Kidney (tissue), 14 donors: ENCODE data around the gene DHX30. TPM values are rescaled to one million over a fixed set of nuclear protein-coding genes. Genes with fewer than 3 reads are reported as not detected.

ENCODE experiments used
- DNase-seq, 5 donors: peaks; one replicate each; pipeline ENCODE4 v3.0.0-alpha.2; 2013 to 2020
- FAIRE-seq: peaks from 2 replicates; lab custom pipeline; 2012; peaks lifted over from hg19 to GRCh38; lab: Jason Lieb, UNC
- H3K27ac ChIP-seq, 2 donors: one replicate each; pipeline ENCODE4 v1.7.0; 2013; ENCODE audit warnings: low read depth in 2 of 2, low read length in 2 of 2, inconsistent platforms in 1 of 2
- H3K27me3 ChIP-seq: one replicate; pipeline ENCODE4 v1.7.1; 2013; ENCODE audit warnings: low read length, inconsistent platforms; ENCODE audit not compliant: control insufficient read depth, insufficient read depth
- H3K36me3 ChIP-seq, 3 donors: one replicate each; pipeline versions ENCODE4 v1.7.0 to v1.7.1; 2013; ENCODE audit warnings: low read length in 3 of 3, control low read depth in 1 of 3, inconsistent platforms in 1 of 3; ENCODE audit not compliant: insufficient read depth in 3 of 3, control insufficient read depth in 2 of 3
- H3K4me1 ChIP-seq, 3 donors: one replicate each; pipeline versions ENCODE4 v1.7.0 to v1.7.1; 2013; ENCODE audit warnings: low read length in 3 of 3, inconsistent platforms in 1 of 3, low read depth in 1 of 3; ENCODE audit not compliant: control insufficient read depth in 2 of 3, insufficient read depth in 2 of 3
- H3K4me3 ChIP-seq, 3 donors: one replicate each; pipeline versions ENCODE4 v1.7.0 to v1.8.1; 2013; ENCODE audit warnings: low read length in 3 of 3, control low read depth in 1 of 3, inconsistent platforms in 1 of 3
- H3K9ac ChIP-seq, 3 donors: one replicate each; pipeline versions ENCODE4 v1.7.0 to v1.7.1; 2013; ENCODE audit warnings: low read length in 3 of 3, control low read depth in 1 of 3, inconsistent platforms in 1 of 3
- H3K9me3 ChIP-seq, 3 donors: one replicate each; pipeline versions ENCODE4 v1.7.0 to v1.7.1; 2013; ENCODE audit warnings: low read length in 3 of 3, control low read depth in 1 of 3, inconsistent platforms in 1 of 3; ENCODE audit not compliant: control insufficient read depth in 2 of 3, insufficient read depth in 1 of 3
- CTCF ChIP-seq: IDR thresholded peaks from 3 replicates; pipeline ENCODE4 v1.5.1; 2012; ENCODE audit warnings: mild to moderate bottlenecking, moderate library complexity, borderline replicate concordance; ENCODE audit not compliant: insufficient read depth; ENCODE audit errors: extremely low read depth
- intact Hi-C: fragments of 100-400 bp; cut with DNase I; formaldehyde crosslinking; loops from one replicate; pipeline ENCODE4 v1.11.1; 2022
- polyA plus RNA-seq: library from polyadenylated mRNA; stranded (reverse); fragments of 350-450 nt; fragmentation: Illumina TruSeq; extraction: RNeasy Lipid Tissue Mini Kit (QIAGEN cat#74804); gene quantifications from one replicate; pipeline ENCODE4 v1.2.3, GENCODE V29; 2014; ENCODE audit warnings: low read depth, low replicate concordance; ENCODE audit not compliant: insufficient read depth
- total RNA-seq: library from RNA; stranded (reverse); fragmentation: NEBNext Ultra II Directional; extraction: Animal tissue kit (Norgen Biotek cat#: 25700); gene quantifications from one replicate; pipeline ENCODE4 v1.2.1, GENCODE V29; 2021
- donor health status: control.
- donor health status: control.
- donor health status: control.
- donor health status: control.
- donor health status: control.
- donor health status: DM: yes; HTN: yes; CAD: no.
- donor health status: Normal renal cell carcinoma (clear cell type).

DHX30 gene
- total and polyA plus RNA-seq, 2 donors from 2014 or later, result 37.8 to 59.7 TPM

- H3K36me3 ChIP-seq, result peaks cover 0 to 3% (median 2%) of the 10 kb centered on the region in 3 donors
- no peak overlapping the region for H3K9ac ChIP-seq
- no peaks in the 10 kb centered on the region for H3K9me3 ChIP-seq
- no peaks in the 10 kb centered on the region for H3K27me3 ChIP-seq
- no peak for TF ChIP-seq CTCF
- no peak overlapping the region for H3K27ac ChIP-seq
- no peak overlapping the region for H3K4me3 ChIP-seq
- FAIRE-seq, result no peak
- intact Hi-C loops, result no loop called here
- DNase-seq, result no peak
- peaks cover 0 to 13% (median 9%) of the 10 kb centered on the region in 3 donors for H3K4me1 ChIP-seq
These were observed 88.7 kb downstream of the DHX30 start for GRCh38 chr3:47891613-47892005.

GRCh38 chr3:47892286-47893040 lies 89.5 kb downstream of the DHX30 start:
- Histone ChIP-seq H3K27me3 (no peaks in the 10 kb centered on the region), H3K9ac (no peak overlapping the region), H3K27ac (no peak overlapping the region), H3K4me3 (no peak overlapping the region), H3K36me3 (peaks cover 0 to 3% (median 2%) of the 10 kb centered on the region in 3 donors), H3K4me1 (peaks cover 0 to 13% (median 9%) of the 10 kb centered on the region in 3 donors), H3K9me3 (no peaks in the 10 kb centered on the region)
- DNase-seq (no peak), FAIRE-seq (no peak)
- intact Hi-C loops, result no loop called here
- TF ChIP-seq CTCF, result no peak

- no peak for TF ChIP-seq CTCF
- H3K4me3 ChIP-seq, result no peak overlapping the region
- H3K27me3 ChIP-seq, result no peaks in the 10 kb centered on the region
- peaks cover 0 to 12% (median 9%) of the 10 kb centered on the region in 3 donors for H3K4me1 ChIP-seq
- FAIRE-seq (no peak), DNase-seq (no peak)
- intact Hi-C loops, result no loop called here
- H3K9ac ChIP-seq, result no peak overlapping the region
- H3K36me3 ChIP-seq, result peaks cover 0 to 6% (median 3%) of the 10 kb centered on the region in 3 donors
- no peak overlapping the region for H3K27ac ChIP-seq
- H3K9me3 ChIP-seq, result no peaks in the 10 kb centered on the region
These were observed 92.3 kb downstream of the DHX30 start for GRCh38 chr3:47895241-47895640.
